Ovary (tissue), 3 donors: Measurements from ENCODE around the gene DBF4.
"Not testable (repeated sequence)": the region's sequence is repeated elsewhere in the genome, so short reads cannot be mapped to it uniquely, and the experiment has no call there.

Source experiments
- CTCF ChIP-seq, 3 donors: fragments of 450-650 bp in 2 of 3; fragments of 200-600 bp in 1 of 3; IDR thresholded peaks; one replicate each; pipeline versions ENCODE4 v1.5.1 to v1.8.0; 2016 to 2022; ENCODE audit warnings: antibody characterized with exemption in 3 of 3, mild to moderate bottlenecking in 1 of 3
- EP300 ChIP-seq: sonication (generic); formaldehyde crosslinking; IDR thresholded peaks from one replicate; pipeline ENCODE4 v1.6.1; 2017; ENCODE audit warnings: antibody characterized with exemption
- POLR2A ChIP-seq: fragments of 450-650 bp; IDR thresholded peaks from one replicate; pipeline ENCODE4 v1.6.1; 2017; ENCODE audit warnings: antibody characterized with exemption, mild to moderate bottlenecking, moderate library complexity
- donor health status: DM: no; HTN: no; CAD: no.

- not testable (repeated sequence) for TF ChIP-seq CTCF (IDR thresholded peaks at IDR 0.05); POLR2A; EP300
Observed at GRCh38 chr7:87873328-87873727, 3.0 kb upstream of the DBF4 start.
